HG02623 (cell line): ENCODE measurements around the gene CDH12.
"Not testable (repeated sequence)": the region's sequence is repeated elsewhere in the genome, so short reads cannot be mapped to it uniquely, and the experiment has no call there.

ENCODE experiments used
- ATAC-seq: cut with Tn5 transposase; IDR thresholded peaks from one replicate; pipeline ENCODE4 v1.9.1; 2021; ENCODE audit warnings: moderate library complexity; ENCODE audit not compliant: unreplicated experiment

The CDH12 gene

GRCh38 chr5:22577711-22578110, 275.4 kb downstream of the CDH12 start:
- ATAC-seq = no peak

DNA sequence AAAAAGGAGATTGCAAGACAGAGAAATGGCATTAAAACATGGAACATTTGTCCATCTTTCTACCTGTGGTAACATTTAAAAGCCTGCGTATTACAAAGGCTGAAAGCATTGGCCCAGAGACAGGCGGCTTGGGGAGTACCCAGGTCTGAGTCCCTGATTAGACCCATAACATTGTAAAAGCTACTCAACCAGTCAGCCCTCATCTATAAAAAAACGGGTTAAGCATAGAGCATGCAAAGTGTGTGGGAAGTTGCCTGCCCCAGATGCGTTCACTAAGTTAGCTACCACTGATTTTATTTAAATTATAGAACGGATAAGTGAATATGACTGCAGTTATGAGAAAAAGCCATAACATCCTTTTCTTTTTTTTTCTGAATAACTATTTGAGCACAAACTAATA, 276.1 kb downstream of the CDH12 start:
- ATAC-seq = no peak

GRCh38 chr5:22572941-22573340, 280.2 kb downstream of the CDH12 start:
- no peak for ATAC-seq

DNA sequence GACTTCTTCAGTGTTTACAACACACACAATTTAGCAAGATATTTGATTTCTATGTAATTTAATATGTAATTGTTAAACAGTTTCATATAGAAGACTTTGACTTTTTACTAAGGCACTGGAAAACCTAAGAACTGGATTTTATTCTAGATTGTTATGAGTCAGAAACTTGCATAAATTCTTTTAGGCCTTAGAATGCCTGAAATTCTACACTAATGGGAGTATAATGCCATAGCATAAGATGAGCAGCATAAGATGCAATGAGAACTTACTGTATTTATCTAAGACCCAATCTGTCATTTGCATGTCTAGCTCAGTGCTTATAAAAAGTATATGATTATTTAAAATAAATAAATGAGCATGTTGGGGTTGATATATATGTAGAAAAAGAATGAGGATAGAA, 285.2 kb downstream of the CDH12 start:
- ATAC-seq = no peak

- no peak for ATAC-seq
Observed at GRCh38 chr5:22560147-22560546, 293.0 kb downstream of the CDH12 start.

DNA sequence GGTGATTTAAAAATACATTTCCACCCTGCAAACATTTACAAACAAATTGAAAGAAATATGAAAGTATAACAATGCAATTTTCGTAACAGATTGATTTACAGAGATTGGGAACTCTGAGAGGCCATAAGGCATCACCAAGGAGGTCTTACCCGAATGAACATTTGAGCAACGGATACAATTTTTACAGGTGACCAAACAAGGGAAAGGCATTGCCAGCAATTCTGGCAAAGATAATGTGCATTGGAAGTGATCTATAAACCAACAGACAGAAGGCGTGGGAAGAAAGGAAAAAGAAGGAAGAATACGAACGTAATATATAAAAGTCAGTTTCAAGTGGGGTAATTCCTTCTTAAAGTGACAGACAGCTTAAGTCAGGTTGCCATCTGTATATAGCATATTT, 295.9 kb downstream of the CDH12 start:
- no peak for ATAC-seq

GRCh38 chr5:22554475-22554874, 298.7 kb downstream of the CDH12 start:
- no peak for ATAC-seq

- ATAC-seq = no peak
Observed at GRCh38 chr5:22549876-22550671, 303.1 kb downstream of the CDH12 start.

- no peak for ATAC-seq
Observed at GRCh38 chr5:22542340-22542739, 310.8 kb downstream of the CDH12 start.

- ATAC-seq = no peak
Observed at GRCh38 chr5:22541037-22541436, 312.1 kb downstream of the CDH12 start.

DNA sequence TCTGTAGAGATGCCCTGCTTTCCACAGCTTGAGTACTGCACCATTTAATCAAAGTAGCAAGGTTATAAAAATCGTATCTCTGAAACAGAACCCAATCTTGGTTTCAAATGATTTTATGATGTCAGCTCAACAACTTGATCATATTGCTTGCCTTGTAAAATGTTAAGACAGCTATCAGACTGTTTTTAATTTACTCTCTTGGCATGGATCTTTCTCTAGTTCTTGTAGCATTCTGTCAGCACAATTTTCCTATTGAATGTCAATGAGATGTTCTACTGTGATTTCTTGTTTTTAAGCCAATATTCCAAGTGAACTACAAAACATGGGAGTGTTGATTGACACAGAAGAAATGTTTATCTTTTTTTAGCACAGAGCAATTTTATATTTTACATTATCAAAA, 313.4 kb downstream of the CDH12 start:
- ATAC-seq = no peak

GRCh38 chr5:22531986-22532385, 321.2 kb downstream of the CDH12 start:
- ATAC-seq = no peak

DNA sequence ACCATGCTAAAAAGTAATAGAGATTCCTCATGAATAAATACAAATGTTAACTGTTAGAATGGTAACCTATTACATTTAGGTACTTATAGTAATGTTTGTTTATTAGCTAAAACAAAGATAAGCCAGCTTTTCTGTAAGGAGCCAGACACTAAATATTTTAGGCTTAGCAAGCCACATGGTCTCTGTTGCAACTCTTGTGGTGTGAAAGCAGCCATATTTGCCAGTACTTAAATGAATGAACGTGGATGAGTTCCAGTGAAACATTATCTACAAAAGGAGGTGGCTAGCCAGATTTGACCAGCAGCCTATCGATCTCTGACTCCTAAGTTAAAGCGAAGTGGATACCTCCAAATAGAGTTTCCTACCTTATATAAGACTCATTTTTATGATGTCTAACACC, 331.6 kb downstream of the CDH12 start:
- ATAC-seq = no peak

DNA sequence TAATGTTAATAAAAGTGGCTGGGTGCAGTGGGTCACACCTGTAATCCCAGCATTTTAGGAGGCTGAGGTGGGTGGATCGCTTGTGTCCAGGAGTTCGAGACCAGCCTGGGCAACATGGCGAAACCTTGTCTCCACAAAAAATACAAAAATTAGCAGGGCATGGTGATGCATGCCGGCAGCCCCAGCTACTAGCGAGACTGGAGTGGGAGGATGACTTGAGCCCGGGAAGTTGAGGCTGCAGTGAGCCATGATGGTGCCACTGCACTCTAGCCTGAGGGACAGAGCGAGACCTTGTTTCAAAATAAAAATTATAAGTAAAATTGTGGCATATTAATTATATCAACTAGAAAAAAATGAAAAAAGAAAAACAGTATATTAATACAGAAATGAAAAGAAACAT, 336.6 kb downstream of the CDH12 start:
- ATAC-seq = not testable (repeated sequence)

GRCh38 chr5:22514231-22514630, 338.9 kb downstream of the CDH12 start:
- ATAC-seq = no peak

- no peak for ATAC-seq
Observed at GRCh38 chr5:22505891-22506290, 347.3 kb downstream of the CDH12 start.

DNA sequence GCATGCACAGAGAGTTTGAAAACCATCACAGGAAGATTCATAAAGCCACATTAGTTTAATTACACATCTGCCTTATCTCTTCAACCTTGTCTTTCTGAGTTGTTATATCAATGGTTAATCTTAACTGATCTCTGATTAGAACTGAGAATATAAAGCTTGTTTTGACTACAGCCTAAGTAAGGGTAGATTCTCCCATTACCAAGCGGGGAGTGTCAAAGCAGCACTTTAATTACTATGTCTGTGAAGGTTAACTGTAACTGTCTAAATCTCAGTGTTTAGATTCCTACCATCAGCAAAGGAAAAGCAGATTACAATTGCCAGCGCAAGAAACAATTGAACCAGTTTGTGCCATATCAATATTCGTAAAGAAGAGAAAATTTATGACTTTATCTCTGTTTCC, 348.7 kb downstream of the CDH12 start:
- ATAC-seq = no peak

DNA sequence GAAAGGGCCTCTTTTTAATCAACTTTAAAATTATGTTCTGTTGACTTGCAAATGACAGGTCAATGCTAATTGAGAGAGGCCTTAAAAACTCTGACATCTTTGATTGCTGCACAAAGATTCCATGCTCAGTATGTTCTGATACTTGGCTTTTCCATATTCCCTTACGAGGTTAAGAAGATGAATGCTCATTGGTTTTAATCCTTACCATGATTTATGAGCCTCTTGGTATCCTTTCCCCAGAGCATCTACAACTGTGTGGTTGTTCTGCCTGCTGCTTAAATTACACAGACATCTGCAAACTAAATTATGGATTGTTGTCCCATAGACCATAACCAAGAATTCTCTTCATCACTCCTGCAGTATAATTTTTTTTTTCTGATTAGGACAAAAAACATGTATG, 352.6 kb downstream of the CDH12 start:
- ATAC-seq = no peak

DNA sequence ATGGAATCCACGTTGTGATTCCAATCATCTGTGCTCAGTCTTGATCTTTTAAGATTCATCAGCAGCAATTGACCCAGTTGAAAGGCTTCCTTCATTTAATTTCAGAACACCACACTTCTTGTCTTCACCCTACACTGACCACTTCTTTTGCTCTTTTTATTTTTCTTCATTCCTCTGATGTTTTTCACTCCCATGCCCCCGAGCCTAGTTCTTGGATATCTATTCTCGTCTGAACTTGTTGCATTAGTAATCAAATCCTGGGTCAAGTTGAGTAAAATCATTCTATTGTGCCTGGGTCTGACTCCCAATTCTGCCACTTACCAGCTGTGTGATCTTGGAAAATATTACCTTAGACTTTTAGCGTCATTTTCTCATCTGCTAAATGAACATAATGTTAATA, 356.5 kb downstream of the CDH12 start:
- no peak for ATAC-seq

GRCh38 chr5:22495016-22495720, 358.0 kb downstream of the CDH12 start:
- ATAC-seq = no peak

DNA sequence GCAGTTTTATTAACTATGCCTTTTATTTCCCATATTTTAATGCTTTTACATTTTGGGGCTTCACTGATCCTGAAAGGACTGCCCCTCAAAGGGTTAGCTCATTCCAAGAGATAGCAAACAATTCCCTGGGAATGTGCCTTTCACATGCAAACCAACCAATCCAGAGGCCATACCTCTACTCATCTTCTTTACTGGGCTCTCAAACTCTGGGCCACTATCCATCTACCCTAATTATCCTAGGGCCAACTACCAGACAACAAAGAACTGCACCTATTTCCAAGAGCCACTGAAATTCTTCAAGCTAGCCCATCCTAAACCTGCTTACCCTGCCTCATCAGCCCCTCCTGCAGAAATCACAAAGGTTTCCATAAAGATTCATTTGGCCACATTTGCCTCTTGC, 364.7 kb downstream of the CDH12 start:
- no peak for ATAC-seq

GRCh38 chr5:22480305-22480704, 372.8 kb downstream of the CDH12 start:
- no peak for ATAC-seq

GRCh38 chr5:22473886-22474285, 379.3 kb downstream of the CDH12 start:
- ATAC-seq = no peak
